Activated CD8-positive, alpha-beta memory T cell treated with anti-CD3 and anti-CD28 coated beads for 36 hours (primary cell): Measurements from ENCODE around the gene FOXO6. TPM values are rescaled to one million over a fixed set of nuclear protein-coding genes. Genes with fewer than 3 reads are reported as not detected.

Source experiments
- CTCF ChIA-PET: fragments of 350-600 bp; sonication (Branson Sonifier 250); formaldehyde crosslinking; loops from one replicate; lab custom pipeline; 2021; ENCODE audit warnings: antibody characterized with exemption; lab: Charles Lee
- POLR2A ChIA-PET: fragments of 350-600 bp; sonication (Branson Sonifier 250); formaldehyde crosslinking; loops from one replicate; lab custom pipeline; 2021; ENCODE audit warnings: antibody characterized with exemption; lab: Charles Lee
- total RNA-seq, 2 experiments: library from RNA; stranded (reverse); gene quantifications; one replicate each; pipeline ENCODE4 v1.2.3, GENCODE V29; 2021

Gene FOXO6
- total RNA-seq, 2 experiments from 2014 or later = 0.08 to 0.21 TPM

- POLR2A ChIA-PET = no interaction called here
- CTCF ChIA-PET = no interaction called here
Observed at GRCh38 chr1:41378222-41378621, 17.0 kb downstream of the FOXO6 start.

DNA sequence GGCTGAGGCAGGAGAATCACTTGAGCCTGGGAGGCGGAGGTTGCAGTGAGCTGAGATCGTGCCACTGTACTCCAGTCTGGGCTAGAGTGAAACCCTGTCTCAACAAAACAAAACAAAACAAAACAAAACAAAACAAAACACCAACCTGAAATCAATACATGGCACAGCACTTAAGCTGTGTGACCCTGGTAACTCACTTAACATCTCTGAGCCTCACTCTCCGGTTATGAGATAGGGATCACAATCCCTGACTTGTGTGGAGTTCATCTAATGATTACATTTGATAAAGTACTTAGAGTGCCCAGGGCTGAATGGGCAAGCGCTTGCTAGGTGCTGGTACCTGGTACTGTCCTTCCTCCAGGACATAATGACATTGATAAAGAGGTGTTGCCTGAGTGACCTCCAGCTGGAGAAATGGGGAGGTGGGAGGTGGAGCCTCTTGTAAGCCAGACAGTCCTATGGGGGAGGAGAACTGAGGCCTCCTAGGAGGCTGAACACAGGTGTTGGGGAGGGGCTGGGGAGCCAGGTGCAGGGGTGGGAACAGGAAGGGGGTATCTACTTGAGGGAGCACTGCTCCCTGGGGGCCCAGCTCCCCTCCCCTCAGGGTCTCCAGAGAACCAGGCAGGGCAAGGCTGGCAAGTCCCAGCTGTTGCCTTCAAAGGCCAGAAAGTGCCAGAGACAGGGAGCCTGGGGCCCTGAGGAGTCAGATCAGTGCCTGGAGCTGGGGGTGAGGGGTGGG, 17.9 kb downstream of the FOXO6 start:
- ChIA-PET CTCF (interaction anchor here (1.0 kb wide), 1 partner anchor 31 kb away, joined by 3 read pairs; no protein-coding TSS in a partner anchor), POLR2A (no interaction called here)

GRCh38 chr1:41379738-41380130, 18.5 kb downstream of the FOXO6 start:
- ChIA-PET CTCF (interaction anchor here (1.0 kb wide), 1 partner anchor 31 kb away, joined by 3 read pairs; no protein-coding TSS in a partner anchor), POLR2A (no interaction called here)

DNA sequence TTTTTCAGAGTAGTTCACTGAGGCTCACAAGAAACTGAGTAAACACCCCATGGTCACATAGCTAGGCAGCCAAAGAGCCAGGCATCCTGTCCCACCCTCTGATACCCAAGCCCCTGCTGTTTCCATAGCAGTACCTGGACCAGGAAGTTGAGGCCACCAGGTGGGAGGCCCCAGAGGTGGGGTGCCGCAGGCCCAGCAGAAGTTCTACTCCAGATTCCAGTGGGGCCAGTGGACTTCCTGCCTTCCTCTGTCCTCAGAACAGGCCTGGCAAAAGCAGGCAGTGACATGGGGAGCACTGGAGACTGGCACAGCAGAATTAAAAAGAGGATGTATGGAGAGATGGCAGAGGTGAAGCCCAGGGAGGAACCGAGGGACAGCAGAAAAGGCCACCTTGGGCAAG, 19.0 kb downstream of the FOXO6 start:
- ChIA-PET CTCF (no interaction called here), POLR2A (no interaction called here)

DNA sequence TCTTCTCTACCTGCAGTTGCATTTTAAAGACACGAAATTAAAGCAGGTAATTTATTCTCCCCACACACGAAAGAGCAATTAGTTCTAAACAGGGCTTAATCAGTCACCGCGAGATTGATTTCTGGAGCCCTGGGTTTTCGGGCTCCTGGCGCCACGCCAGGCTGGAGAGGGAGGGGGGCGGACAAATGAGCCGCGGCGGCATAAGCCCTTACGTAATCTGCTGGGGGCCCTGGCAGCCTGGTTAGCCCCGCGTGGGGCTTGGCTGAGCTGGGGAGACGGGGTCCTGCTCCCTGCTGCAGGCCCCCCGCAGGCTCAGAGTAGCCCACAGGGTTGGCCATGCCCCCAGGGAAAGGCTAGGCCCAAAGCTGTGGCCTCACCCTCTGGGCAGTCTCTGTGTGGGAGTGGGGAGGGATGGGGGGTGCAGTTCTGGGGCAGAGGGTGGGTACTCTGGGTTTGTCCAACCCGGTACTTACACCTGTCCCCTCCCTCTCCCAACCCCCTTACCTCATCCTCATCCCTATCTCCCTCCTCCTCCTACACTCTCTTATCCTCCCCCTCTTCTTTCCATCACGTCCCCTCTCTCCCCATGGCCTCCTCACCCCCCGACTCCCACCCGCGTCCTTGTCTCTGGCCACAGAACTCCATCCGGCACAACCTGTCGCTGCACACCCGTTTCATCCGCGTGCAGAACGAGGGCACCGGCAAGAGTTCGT, 19.9 kb downstream of the FOXO6 start:
- ChIA-PET POLR2A (no interaction called here), CTCF (no interaction called here)

GRCh38 chr1:41381692-41382479, 20.7 kb downstream of the FOXO6 start:
- CTCF ChIA-PET = no interaction called here
- POLR2A ChIA-PET = no interaction called here

- POLR2A ChIA-PET = no interaction called here
- CTCF ChIA-PET = no interaction called here
Observed at GRCh38 chr1:41382480-41383090, 21.4 kb downstream of the FOXO6 start.

DNA sequence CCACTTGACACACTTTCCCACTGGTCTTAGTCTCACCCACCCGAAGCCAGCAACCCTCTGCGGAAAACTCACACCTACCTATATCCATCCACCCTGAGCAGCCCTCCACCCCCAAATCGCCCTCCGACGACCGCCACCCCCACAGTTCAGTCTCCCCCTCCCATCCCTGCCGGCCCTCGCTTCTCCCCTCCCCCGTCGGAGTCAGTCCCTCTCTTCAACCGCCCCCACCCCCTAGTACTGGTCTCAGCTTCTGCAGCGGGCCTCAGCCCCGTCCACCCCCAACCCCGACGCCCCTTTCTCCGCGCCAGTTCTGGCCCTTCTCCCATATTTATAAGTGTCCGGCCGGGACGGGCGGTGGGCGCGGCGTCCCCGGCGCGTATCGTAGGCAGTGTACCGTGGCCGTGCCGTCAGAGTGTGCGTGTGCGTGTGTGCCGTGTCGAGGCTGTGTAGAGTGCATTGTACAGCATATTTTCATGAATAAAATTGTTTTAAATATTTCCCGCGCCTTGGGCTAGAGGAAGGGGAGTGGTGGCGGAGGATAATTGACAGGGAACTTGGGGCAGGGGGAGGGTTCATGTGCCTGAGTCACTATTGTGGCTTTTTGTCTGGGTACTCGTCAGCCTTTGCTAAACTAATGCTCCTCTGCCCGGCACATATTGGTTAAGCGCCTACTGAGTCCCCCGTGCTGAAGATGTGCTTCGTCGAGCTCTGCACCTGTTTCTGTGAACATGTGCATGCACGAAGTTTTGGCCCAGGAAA, 22.0 kb downstream of the FOXO6 start:
- ChIA-PET POLR2A (interaction anchor here (0.6 kb wide), 1 partner anchor 25 kb away, joined by 3 read pairs; no protein-coding TSS in a partner anchor), CTCF (no interaction called here)

- CTCF ChIA-PET = no interaction called here
- POLR2A ChIA-PET = no interaction called here
Observed at GRCh38 chr1:41384579-41384978, 23.3 kb downstream of the FOXO6 start.

DNA sequence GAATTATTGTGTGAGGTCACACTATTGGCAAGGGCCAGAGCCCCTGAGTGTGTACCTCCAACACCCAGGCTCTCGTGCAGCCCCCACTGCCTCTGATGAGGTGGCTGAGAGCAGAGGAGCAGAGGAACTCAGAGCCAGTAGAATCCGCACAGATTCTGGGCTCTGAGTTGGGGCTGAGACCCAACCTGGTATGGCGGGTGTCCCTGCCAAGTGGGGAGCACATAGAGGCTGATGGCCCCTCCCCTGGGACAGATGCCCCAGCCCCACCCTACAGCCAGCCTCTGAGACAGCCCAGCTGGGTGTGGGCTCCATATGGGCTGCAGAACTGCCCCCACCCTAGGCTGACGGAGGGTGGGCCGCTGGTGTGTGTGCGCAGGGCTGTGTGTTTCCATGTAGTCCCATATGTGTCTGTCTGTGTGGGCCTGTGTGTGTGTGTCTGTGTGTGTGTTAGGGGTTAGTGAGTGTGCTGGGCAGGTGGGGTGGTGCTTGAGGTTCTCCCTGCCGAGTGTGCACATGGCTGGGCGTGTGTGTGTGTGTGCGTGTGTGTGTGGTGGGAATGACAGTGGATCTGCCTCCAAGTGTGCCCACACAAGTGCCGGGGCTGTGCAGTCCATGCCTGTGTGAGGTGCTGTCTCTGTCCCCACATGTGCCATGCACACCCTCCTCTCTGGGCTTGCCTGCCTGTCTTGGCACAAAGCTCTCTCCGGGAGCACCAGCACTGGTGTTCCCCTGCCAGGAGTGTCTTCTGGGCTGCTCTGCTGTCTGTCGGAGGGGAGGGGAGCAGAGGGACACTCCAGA, 24.4 kb downstream of the FOXO6 start:
- ChIA-PET POLR2A (interaction anchor here (0.5 kb wide), 1 partner anchor 1485 kb away, joined by 3 read pairs; no protein-coding TSS in a partner anchor), CTCF (no interaction called here)

GRCh38 chr1:41386196-41386663, 25.0 kb downstream of the FOXO6 start:
- POLR2A ChIA-PET = interaction anchor here (0.5 kb wide), 1 partner anchor 1485 kb away, joined by 3 read pairs; no protein-coding TSS in a partner anchor
- CTCF ChIA-PET = no interaction called here

GRCh38 chr1:41387667-41388091, 26.4 kb downstream of the FOXO6 start:
- CTCF ChIA-PET = no interaction called here

DNA sequence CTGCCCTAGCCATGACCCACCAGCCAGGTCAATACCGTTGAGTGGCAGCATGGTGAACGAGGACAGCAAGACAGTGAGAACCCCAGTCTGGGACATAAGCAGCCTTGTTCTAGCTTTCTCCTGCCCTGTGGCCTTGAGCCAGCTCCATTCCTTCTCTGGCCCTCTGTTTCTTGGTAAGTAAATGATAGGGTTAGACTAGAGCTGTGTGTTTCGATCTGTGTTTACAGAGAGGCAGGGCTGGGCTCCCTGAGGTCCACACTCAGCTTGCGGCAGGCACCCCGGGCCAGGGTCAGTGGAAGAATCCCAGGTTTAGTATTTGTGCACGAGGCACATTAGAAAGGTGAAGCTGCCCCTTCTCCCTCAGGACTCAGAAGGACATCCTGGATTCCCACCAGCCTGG, 27.3 kb downstream of the FOXO6 start:
- POLR2A ChIA-PET = no interaction called here
- CTCF ChIA-PET = interaction anchor here (0.7 kb wide), 1 partner anchor 124 kb away, joined by 4 read pairs; no protein-coding TSS in a partner anchor

More at GRCh38 chr1:41387667-41388091, 26.4 kb downstream of the FOXO6 start:
- POLR2A ChIA-PET = no interaction called here

DNA sequence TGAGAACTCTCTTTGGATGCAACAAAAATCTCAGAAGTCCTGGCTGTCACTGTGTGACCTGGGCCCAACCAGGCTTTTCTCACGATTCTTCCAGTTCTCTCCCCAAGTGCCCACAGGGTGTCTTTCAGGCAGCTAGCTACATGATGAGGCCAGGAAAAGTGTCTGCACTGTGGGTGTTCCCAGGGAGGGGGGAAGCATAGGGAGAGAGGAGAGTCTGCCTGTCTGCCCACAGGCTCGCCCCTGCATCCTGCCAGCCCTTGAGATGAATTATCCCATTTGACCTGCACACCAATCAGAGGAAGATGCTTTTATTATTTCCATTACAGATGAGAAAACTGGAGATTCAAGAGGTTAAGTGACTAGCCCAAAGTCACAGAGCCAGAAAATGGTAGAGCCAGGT, 27.8 kb downstream of the FOXO6 start:
- POLR2A ChIA-PET = no interaction called here
- CTCF ChIA-PET = no interaction called here

GRCh38 chr1:41390166-41390565, 28.9 kb downstream of the FOXO6 start:
- ChIA-PET POLR2A (no interaction called here), CTCF (no interaction called here)

DNA sequence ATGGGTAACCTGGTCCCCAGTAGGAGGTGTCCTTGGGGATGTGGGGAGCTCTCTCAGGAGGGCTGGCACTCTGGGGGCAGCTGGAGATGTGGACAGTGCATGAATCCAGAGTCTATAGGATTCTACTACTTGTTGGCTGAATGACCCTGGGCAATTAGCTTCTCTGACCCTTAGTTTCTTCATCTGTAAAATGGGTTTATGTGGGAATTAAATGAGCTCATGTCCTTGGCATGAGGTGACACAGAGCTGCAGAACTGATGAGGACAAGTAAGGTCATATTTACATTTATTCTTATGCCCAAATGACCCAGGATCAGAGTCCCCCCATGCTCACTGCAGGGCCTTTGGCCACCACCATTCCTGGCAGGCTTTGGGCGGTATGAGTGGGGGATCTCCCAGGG, 29.3 kb downstream of the FOXO6 start:
- ChIA-PET CTCF (no interaction called here), POLR2A (no interaction called here)

GRCh38 chr1:41391834-41392527, 30.7 kb downstream of the FOXO6 start:
- ChIA-PET POLR2A (no interaction called here), CTCF (no interaction called here)
